AG08396 (cell line): Measurements from ENCODE around the gene LBX2.
"Not testable (repeated sequence)": the region's sequence is repeated elsewhere in the genome, so short reads cannot be mapped to it uniquely, and the experiment has no call there.

Experiments
- DNase-seq: peaks from one replicate; pipeline ENCODE4 v3.0.0; 2012; ENCODE audit warnings: low spot score, mixed read lengths

LBX2 gene

GRCh38 chr2:74503506-74504475, 4.4 kb upstream of the LBX2 start:
- no peak for DNase-seq

GRCh38 chr2:74502720-74503505, 3.5 kb upstream of the LBX2 start:
- DNase-seq, result peak; percentile 90

- DNase-seq, result no peak
These were observed 2.8 kb upstream of the LBX2 start for GRCh38 chr2:74502147-74502719.

GRCh38 chr2:74501335-74502071, 2.1 kb upstream of the LBX2 start:
- DNase-seq, result no peak

GRCh38 chr2:74500578-74500946, 1.2 kb upstream of the LBX2 start:
- no peak for DNase-seq

- no peak for DNase-seq
These were observed 656 bp upstream of the LBX2 start for GRCh38 chr2:74499940-74500577.

- peak; percentile 54 for DNase-seq
These were observed 720 bp downstream of the LBX2 start for GRCh38 chr2:74498500-74499266.

- no peak for DNase-seq
These were observed 1.5 kb downstream of the LBX2 start for GRCh38 chr2:74497777-74498499.

GRCh38 chr2:74496997-74497776, 2.2 kb downstream of the LBX2 start:
- no peak for DNase-seq

- DNase-seq, result no peak
These were observed 4.0 kb downstream of the LBX2 start for GRCh38 chr2:74495440-74495839.

- no peak for DNase-seq
These were observed 5.9 kb downstream of the LBX2 start for GRCh38 chr2:74493546-74493945.

GRCh38 chr2:74491648-74492544, 7.5 kb downstream of the LBX2 start:
- no peak for DNase-seq

- DNase-seq, result no peak
These were observed 9.5 kb downstream of the LBX2 start for GRCh38 chr2:74489906-74490305.

GRCh38 chr2:74488643-74489481, 10.5 kb downstream of the LBX2 start:
- no peak for DNase-seq

GRCh38 chr2:74486141-74486540, 13.3 kb downstream of the LBX2 start:
- DNase-seq, result no peak

- DNase-seq, result not testable (repeated sequence)
These were observed 15.7 kb downstream of the LBX2 start for GRCh38 chr2:74483675-74484164.
